ENCODE measurements around the gene RPP30.
"Not testable (repeated sequence)": the region's sequence is repeated elsewhere in the genome, so short reads cannot be mapped to it uniquely, and the experiment has no call there.

RPP30 gene

GRCh38 chr10:90917968-90918318 is 46.2 kb downstream of the RPP30 start:
- no peak for DNase-seq

GRCh38 chr10:90919683-90920574 is 48.2 kb downstream of the RPP30 start:
- DNase-seq: no peak

GRCh38 chr10:90920986-90921666 is 49.4 kb downstream of the RPP30 start, which contains the start of gene ANKRD1:
TSS of gene ANKRD1 (minus strand) at chr10:90921087. CDS start at chr10:90921027, 60 bp downstream.
- DNase-seq: no peak

- DNase-seq: no peak
These were observed 50.1 kb downstream of the RPP30 start for GRCh38 chr10:90921906-90922305.

GRCh38 chr10:90923111-90923731 is 51.4 kb downstream of the RPP30 start:
- DNase-seq: no peak

GRCh38 chr10:90924552-90924951 is 52.8 kb downstream of the RPP30 start:
- no peak for DNase-seq

- DNase-seq: no peak
These were observed 53.6 kb downstream of the RPP30 start for GRCh38 chr10:90925079-90926029.

- DNase-seq: no peak
These were observed 55.5 kb downstream of the RPP30 start for GRCh38 chr10:90927293-90927692.

- DNase-seq: no peak
These were observed 57.4 kb downstream of the RPP30 start for GRCh38 chr10:90929179-90929578.

GRCh38 chr10:90930070-90930837 is 58.5 kb downstream of the RPP30 start:
- no peak for DNase-seq

GRCh38 chr10:90930971-90931871 is 59.4 kb downstream of the RPP30 start:
- no peak for DNase-seq

GRCh38 chr10:90935581-90936275 is 64.0 kb downstream of the RPP30 start:
- DNase-seq: no peak

GRCh38 chr10:90936276-90936659 is 64.5 kb downstream of the RPP30 start:
- no peak for DNase-seq

- no peak for DNase-seq
These were observed 66.0 kb downstream of the RPP30 start for GRCh38 chr10:90937645-90938258.

GRCh38 chr10:90939116-90939515 is 67.3 kb downstream of the RPP30 start:
- DNase-seq: no peak

- no peak for DNase-seq
These were observed 67.9 kb downstream of the RPP30 start for GRCh38 chr10:90939648-90940047.

- not testable (repeated sequence) for DNase-seq
These were observed 71.2 kb downstream of the RPP30 start for GRCh38 chr10:90942980-90943379.

GRCh38 chr10:90944749-90945148 is 73.0 kb downstream of the RPP30 start:
- no peak for DNase-seq

- no peak for DNase-seq
These were observed 73.8 kb downstream of the RPP30 start for GRCh38 chr10:90945491-90946070.

All from NCI-H1105 (cell line).